Measurements from ENCODE around the gene CKAP2. TPM values are rescaled to one million over a fixed set of nuclear protein-coding genes. Genes with fewer than 3 reads are reported as not detected.
"Not testable (repeated sequence)": the region's sequence is repeated elsewhere in the genome, so short reads cannot be mapped to it uniquely, and the experiment has no call there.

The CKAP2 gene
- total RNA-seq, 1 donor from 2014 or later: 1.2 TPM

GRCh38 chr13:52455677-52456041, 381 bp downstream of the CKAP2 start:
- peak; percentile 19 to 79 for DNase-seq (ENCODE audit: low spot score in 2 of 2)
- Histone ChIP-seq H3K4me1 (peaks cover 0 to 10% of the 10 kb centered on the region in 2 donors), H3K36me3 (no peaks in the 10 kb centered on the region), H3K4me3 (peak overlapping the region; percentile 82 to 84), H3K27ac (peak overlapping the region; percentile 75 to 81), H3K27me3 (no peaks in the 10 kb centered on the region), H3K9me3 (no peaks in the 10 kb centered on the region)
- intact Hi-C loops (cut with DNase I): loop anchor here (1.0 to 10.0 kb wide), 4 partner anchors 149 to 1541 kb away; partner anchors contain the start of genes ALG11 and SUGT1
- peak in 1 of 3 experiments; percentile 2 for TF ChIP-seq CTCF (IDR thresholded peaks at IDR 0.05)

DNA sequence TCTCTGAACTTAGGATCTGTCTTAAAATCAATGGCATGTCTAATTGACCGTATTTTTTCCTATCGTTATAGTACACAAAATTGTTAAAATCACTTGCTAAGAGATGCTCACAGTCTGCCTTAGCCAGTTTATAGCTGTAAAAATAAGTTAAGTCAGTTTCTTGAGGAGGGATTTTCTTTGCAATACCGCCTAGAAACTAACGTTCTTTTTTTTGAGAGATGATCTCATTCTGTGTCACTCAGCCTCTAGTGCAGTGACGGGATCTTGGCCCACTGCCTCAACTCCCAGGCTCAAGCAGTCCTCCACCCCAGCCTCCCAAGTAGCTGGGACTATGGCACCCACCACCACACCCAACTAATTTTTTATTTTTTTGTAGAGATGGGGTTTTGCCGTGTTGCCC, 4.4 kb downstream of the CKAP2 start:
- H3K4me1 ChIP-seq: peaks cover 0 to 7% of the 10 kb centered on the region in 2 donors
- no peaks in the 10 kb centered on the region for H3K27me3 ChIP-seq
- no peak overlapping the region for H3K4me3 ChIP-seq
- peaks cover 0 to 12% of the 10 kb centered on the region in 2 donors for H3K36me3 ChIP-seq
- no peak for TF ChIP-seq CTCF (IDR thresholded peaks at IDR 0.05)
- no peak for DNase-seq (ENCODE audit: low spot score in 2 of 2)
- intact Hi-C loops (cut with DNase I): loop anchor here (10.0 kb wide), 2 partner anchors 145 to 1545 kb away; no protein-coding TSS in a partner anchor
- no peak overlapping the region for H3K27ac ChIP-seq
- no peaks in the 10 kb centered on the region for H3K9me3 ChIP-seq

GRCh38 chr13:52461265-52461664, 6.0 kb downstream of the CKAP2 start:
- Histone ChIP-seq H3K4me1 (peaks cover 0 to 5% of the 10 kb centered on the region in 2 donors), H3K4me3 (no peak overlapping the region), H3K9me3 (no peaks in the 10 kb centered on the region), H3K27ac (no peak overlapping the region), H3K27me3 (no peaks in the 10 kb centered on the region), H3K36me3 (peaks cover 0 to 13% of the 10 kb centered on the region in 2 donors)
- intact Hi-C loops (cut with DNase I): no loop called here
- TF ChIP-seq CTCF (IDR thresholded peaks at IDR 0.05): no peak
- DNase-seq (ENCODE audit: low spot score in 2 of 2): no peak

- no peak overlapping the region for H3K27ac ChIP-seq
- no peak overlapping the region for H3K4me3 ChIP-seq
- H3K27me3 ChIP-seq: no peaks in the 10 kb centered on the region
- TF ChIP-seq CTCF (IDR thresholded peaks at IDR 0.05): no peak
- no peaks in the 10 kb centered on the region for H3K4me1 ChIP-seq
- no peak for DNase-seq (ENCODE audit: low spot score in 2 of 2)
- intact Hi-C loops (cut with DNase I): no loop called here
- no peaks in the 10 kb centered on the region for H3K9me3 ChIP-seq
- H3K36me3 ChIP-seq: peaks cover 0 to 15% of the 10 kb centered on the region in 2 donors
These were observed 8.2 kb downstream of the CKAP2 start for GRCh38 chr13:52463526-52463925.

DNA sequence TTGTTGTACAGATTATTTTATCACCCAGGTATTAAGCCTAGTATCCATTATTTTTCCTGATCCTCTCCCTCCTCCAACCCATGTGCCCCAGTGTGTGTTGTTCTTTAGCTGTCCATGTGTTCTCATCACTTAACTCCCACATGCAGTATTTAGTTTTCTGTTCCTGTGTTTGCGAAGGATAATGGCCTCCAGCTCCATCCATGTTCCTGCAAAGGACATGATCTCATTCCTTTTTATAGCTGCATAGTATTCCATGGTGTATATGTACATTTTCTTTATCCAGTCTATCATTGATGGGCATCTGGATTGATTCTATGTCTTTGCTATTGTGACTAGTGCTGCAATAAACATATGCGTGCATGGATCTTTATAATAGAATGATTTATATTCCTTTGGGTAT, 13.2 kb downstream of the CKAP2 start:
- H3K4me1 ChIP-seq; H3K4me3 ChIP-seq; DNase-seq (ENCODE audit: low spot score in 2 of 2): not testable (repeated sequence)

GRCh38 chr13:52480677-52481428, 25.6 kb downstream of the CKAP2 start:
- H3K4me1 ChIP-seq; H3K4me3 ChIP-seq; H3K27ac ChIP-seq; DNase-seq (ENCODE audit: low spot score in 2 of 2); H3K27me3 ChIP-seq; H3K9me3 ChIP-seq; intact Hi-C loops (cut with DNase I); H3K36me3 ChIP-seq: not testable (repeated sequence)

More for the DNA sequence above, 13.2 kb downstream of the CKAP2 start:
- H3K27ac ChIP-seq; H3K36me3 ChIP-seq; intact Hi-C loops (cut with DNase I); H3K27me3 ChIP-seq; H3K9me3 ChIP-seq: not testable (repeated sequence)

DNA sequence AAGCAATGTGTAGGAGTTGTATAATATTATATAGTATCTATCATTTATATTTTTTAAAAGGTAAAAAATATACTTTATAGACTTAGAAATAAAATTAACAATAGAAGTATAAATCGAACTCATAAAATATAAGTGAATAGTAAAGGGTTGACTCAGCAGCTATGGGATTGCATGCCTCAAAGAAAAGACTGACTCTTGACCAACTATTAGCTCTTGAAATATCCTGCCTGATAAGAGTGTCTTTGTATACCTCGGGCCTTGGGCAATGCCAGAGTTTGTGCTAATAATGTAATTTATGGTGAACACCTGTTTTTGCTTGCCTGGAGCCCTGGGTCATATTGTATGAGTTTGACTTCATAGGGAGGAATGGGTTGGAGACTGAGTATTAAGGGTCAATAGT, 31.8 kb downstream of the CKAP2 start:
- H3K9me3 ChIP-seq; H3K4me1 ChIP-seq; H3K36me3 ChIP-seq; intact Hi-C loops (cut with DNase I); H3K4me3 ChIP-seq; DNase-seq (ENCODE audit: low spot score in 2 of 2); H3K27ac ChIP-seq; H3K27me3 ChIP-seq: not testable (repeated sequence)

GRCh38 chr13:52488763-52489162, 33.5 kb downstream of the CKAP2 start:
- intact Hi-C loops (cut with DNase I); H3K4me3 ChIP-seq; H3K4me1 ChIP-seq; DNase-seq (ENCODE audit: low spot score in 2 of 2); H3K27me3 ChIP-seq; H3K9me3 ChIP-seq; H3K36me3 ChIP-seq; H3K27ac ChIP-seq: not testable (repeated sequence)

DNA sequence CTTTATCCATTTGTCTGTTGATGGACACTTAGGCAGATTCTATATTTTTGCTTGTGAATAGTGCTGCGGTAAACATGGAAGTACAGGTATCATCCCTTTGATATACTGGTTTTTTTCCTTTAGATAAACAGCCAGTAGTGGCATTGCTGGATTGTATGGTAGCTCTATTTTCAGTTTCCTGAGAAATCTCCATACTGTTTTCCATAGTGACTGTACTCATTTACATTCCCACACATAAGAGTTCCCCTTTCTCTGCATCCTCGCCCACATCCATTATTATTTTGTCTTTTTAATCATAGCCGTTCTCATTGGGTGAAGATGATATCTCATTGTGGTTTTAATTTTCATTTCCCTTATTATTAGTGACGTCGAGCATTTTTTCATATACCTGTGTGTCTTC, 35.7 kb downstream of the CKAP2 start:
- DNase-seq (ENCODE audit: low spot score in 2 of 2); intact Hi-C loops (cut with DNase I); H3K9me3 ChIP-seq; H3K4me1 ChIP-seq; H3K27ac ChIP-seq; H3K36me3 ChIP-seq; H3K4me3 ChIP-seq; H3K27me3 ChIP-seq: not testable (repeated sequence)

- H3K36me3 ChIP-seq; H3K27me3 ChIP-seq; H3K9me3 ChIP-seq; DNase-seq (ENCODE audit: low spot score in 2 of 2); H3K27ac ChIP-seq; intact Hi-C loops (cut with DNase I); H3K4me1 ChIP-seq; H3K4me3 ChIP-seq: not testable (repeated sequence)
These were observed 39.0 kb downstream of the CKAP2 start for GRCh38 chr13:52494241-52494640.

Data from ascending aorta (tissue), 2 donors.